Fibroblast of the aortic adventitia (primary cell): Measurements from ENCODE around the gene SH2B2. TPM values are rescaled to one million over a fixed set of nuclear protein-coding genes. Genes with fewer than 3 reads are reported as not detected.

ENCODE experiments used
- DNase-seq: peaks from one replicate; pipeline ENCODE4 v3.0.0-alpha.2; 2010; ENCODE audit warnings: low read depth
- H3K4me3 ChIP-seq: 2 replicates; pipeline ENCODE4 v1.5.1; 2011; ENCODE audit warnings: low read depth, mild to moderate bottlenecking, control low read depth, low read length, moderate library complexity
- total RNA-seq: library from RNA; depleted of rRNA; stranded (reverse); fragments of >200 nt; gene quantifications from 2 replicates; pipeline ENCODE4 v1.2.3, GENCODE V29; 2012; ENCODE audit warnings: low replicate concordance
- TF ChIP-seq, protein P1 (sequence below): IDR thresholded peaks from 2 replicates; pipeline ENCODE4 v1.5.1; 2011; ENCODE audit warnings: mild to moderate bottlenecking, low read length, control low read depth, inconsistent platforms; ENCODE audit not compliant: insufficient read depth

SH2B2 gene
- total RNA-seq, 1 donor = 2.0 TPM

GRCh38 chr7:102251531-102252365 is 34.9 kb upstream of the SH2B2 start:
- TF ChIP-seq, protein P1, sequence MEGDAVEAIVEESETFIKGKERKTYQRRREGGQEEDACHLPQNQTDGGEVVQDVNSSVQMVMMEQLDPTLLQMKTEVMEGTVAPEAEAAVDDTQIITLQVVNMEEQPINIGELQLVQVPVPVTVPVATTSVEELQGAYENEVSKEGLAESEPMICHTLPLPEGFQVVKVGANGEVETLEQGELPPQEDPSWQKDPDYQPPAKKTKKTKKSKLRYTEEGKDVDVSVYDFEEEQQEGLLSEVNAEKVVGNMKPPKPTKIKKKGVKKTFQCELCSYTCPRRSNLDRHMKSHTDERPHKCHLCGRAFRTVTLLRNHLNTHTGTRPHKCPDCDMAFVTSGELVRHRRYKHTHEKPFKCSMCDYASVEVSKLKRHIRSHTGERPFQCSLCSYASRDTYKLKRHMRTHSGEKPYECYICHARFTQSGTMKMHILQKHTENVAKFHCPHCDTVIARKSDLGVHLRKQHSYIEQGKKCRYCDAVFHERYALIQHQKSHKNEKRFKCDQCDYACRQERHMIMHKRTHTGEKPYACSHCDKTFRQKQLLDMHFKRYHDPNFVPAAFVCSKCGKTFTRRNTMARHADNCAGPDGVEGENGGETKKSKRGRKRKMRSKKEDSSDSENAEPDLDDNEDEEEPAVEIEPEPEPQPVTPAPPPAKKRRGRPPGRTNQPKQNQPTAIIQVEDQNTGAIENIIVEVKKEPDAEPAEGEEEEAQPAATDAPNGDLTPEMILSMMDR = no peak
- H3K4me3 ChIP-seq = no peak overlapping the region
- no peak for DNase-seq

DNA sequence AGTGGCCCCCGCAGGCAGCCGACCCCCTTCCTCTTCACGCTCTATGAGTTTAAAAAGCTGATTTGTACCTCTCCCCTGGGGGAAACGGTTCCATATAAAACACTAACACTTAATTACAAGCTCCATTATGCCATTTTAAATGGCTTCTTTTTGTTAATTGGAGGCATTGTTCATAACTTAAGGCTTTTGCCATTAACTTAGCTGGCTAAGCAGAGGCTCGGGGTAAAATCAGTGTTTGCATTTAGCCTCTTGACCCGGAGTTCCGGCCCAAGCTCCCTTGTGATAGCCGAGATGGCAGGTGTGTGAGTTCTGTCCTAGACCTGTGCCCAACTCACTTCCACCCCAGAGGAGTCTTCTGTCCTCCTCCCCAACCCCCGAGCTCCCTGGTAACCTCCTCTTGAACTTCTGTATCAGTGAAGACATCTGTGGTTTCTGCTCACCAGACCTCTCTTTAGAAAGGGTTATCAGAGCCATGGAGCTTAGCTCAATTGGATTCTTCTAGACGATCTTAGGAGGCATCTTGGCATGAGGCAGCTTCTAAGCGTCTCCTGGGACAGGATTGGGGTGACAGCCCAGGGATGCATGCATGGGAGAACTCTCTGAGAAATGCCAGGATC is 34.2 kb upstream of the SH2B2 start:
- DNase-seq = no peak
- TF ChIP-seq, protein P1 = no peak
- no peak overlapping the region for H3K4me3 ChIP-seq

- TF ChIP-seq, protein P1 = no peak
- no peak for DNase-seq
- no peak overlapping the region for H3K4me3 ChIP-seq
Observed at GRCh38 chr7:102253066-102253972, 33.3 kb upstream of the SH2B2 start.

DNA sequence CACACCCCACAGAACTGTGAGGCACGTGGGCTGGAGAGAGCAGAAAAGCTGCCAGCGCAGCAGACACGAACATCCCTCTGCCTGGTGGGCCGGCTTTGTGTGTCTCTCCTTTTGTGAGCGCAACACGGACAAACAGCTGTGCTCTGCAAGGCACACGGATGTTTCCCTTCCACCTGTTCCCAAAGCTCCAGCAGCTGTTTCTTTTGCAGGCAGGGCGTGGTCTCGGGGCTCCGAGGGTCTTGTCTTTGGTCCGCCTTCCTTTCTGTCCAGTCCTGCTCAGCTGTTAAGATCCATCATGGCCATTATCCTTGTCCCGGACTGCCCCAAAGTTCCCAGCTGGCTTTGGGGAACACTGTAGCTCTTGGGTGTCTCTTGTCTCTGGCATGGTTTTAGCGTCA is 32.7 kb upstream of the SH2B2 start:
- TF ChIP-seq, protein P1 = no peak
- no peak for DNase-seq
- H3K4me3 ChIP-seq = no peak overlapping the region

- no peak overlapping the region for H3K4me3 ChIP-seq
- DNase-seq = no peak
- TF ChIP-seq, protein P1 = no peak
Observed at GRCh38 chr7:102254521-102254920, 32.1 kb upstream of the SH2B2 start.

DNA sequence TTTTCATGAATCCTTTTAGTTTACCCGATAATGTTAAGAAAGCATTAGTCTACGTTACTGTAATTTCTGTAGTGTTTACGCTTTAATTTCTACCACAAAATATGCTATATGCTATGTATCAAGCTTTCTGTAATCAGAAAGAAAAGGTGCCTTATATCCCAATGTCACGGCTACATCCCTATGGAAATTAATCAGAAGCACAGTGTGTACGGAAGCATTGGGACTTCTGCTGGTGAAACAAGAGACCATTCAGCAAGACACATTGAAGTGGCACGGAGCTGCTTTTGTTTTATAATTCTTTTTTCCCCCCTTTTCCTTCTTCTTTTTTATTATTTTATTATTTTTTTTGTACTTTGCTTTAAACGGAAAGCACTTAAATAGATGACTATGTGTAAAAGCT is 31.2 kb upstream of the SH2B2 start:
- TF ChIP-seq, protein P1 = no peak
- no peak overlapping the region for H3K4me3 ChIP-seq
- DNase-seq = no peak
